Measurements from ENCODE around the gene FAM171A1. TPM values are rescaled to one million over a fixed set of nuclear protein-coding genes. Genes with fewer than 3 reads are reported as not detected.

FAM171A1 gene
- total and polyA plus RNA-seq, 7 experiments from 2014 or later = 3.2 to 14.5 (median 7.2) TPM

- POLR2A ChIA-PET = no interaction called here
- H3K4me1 Mint-ChIP-seq = peaks cover 4 to 12% (median 5%) of the 10 kb centered on the region in 7 donors
- Histone ChIP-seq H3K4me1 (ENCODE audit: control insufficient read depth in 2 of 2, insufficient read depth in 2 of 2, low read length in 2 of 2) (peaks cover 3 to 5% of the 10 kb centered on the region in 2 donors), H3K27me3 (ENCODE audit: control insufficient read depth in 2 of 2, insufficient read depth in 2 of 2, low read length in 2 of 2) (peaks cover 0 to 9% of the 10 kb centered on the region in 2 donors), H3K9me3 (ENCODE audit: control insufficient read depth in 2 of 3, low read length in 3 of 3) (no peaks in the 10 kb centered on the region), H3K4me3 (ENCODE audit: low read length) (no peak overlapping the region), H3K36me3 (ENCODE audit: control insufficient read depth in 2 of 3, insufficient read depth in 3 of 3, low read length in 3 of 3) (no peaks in the 10 kb centered on the region), H3K27ac (ENCODE audit: low read depth, low read length) (no peak overlapping the region)
- ATAC-seq (no peak), DNase-seq (no peak)
- H3K36me3 Mint-ChIP-seq = peaks cover 0 to 7% (median 0%) of the 10 kb centered on the region in 5 donors
- CTCF ChIA-PET = interaction anchor here (0.7 kb wide), 2 partner anchors 9 to 19 kb away, joined by 3 read pairs; no protein-coding TSS in a partner anchor
- no peaks in the 10 kb centered on the region for H3K9me3 Mint-ChIP-seq
- no peak overlapping the region for H3K4me3 Mint-ChIP-seq
- H3K27me3 Mint-ChIP-seq = peaks cover 3 to 71% (median 7%) of the 10 kb centered on the region in 5 donors
- no peak overlapping the region for H3K27ac Mint-ChIP-seq
- intact Hi-C loops (cut with micrococcal nuclease) = loop anchor here in 1 of 2 donors (5.0 kb wide), 1 partner anchor 226 kb away; no protein-coding TSS in a partner anchor
Observed at GRCh38 chr10:15368101-15368855, 2.8 kb downstream of the FAM171A1 start.

DNA sequence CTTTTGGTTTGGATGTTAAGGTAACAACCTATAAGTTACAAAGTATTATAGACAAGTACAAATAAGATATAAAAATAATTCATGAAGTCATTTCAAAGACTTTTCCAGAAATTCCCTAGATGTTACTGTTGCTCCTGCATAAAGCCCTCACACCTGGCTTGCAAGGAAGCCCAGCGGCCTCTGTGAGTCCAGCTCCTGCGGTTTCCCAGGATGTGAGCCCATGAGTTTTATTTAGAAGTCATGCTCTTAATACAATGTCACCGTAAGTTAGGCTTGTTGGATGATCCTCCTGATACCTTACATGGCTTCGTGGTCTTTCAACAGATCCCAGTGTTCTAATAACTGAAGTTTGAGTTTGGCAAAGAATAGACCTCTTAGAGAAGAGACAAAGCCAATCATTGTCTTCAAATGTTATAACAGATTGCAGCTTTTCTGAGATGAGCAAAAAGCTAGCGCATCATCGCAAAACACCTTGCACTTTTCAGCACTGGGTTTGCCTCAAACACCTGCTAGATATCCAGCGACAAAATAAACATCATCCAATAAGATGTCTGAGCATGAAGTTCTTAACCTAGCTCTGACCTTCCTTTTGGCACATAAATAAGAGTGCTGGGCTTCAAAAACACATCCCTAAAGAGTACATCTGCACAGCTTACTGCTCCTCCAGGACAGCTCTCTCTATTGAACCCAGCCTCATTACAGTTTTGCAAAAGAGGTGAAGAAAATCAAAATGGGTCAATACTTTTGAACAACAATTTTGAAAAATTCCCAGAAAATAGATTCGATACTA lies 3.6 kb downstream of the FAM171A1 start:
- H3K27me3 ChIP-seq (ENCODE audit: control insufficient read depth in 2 of 2, insufficient read depth in 2 of 2, low read length in 2 of 2) = peaks cover 0 to 9% of the 10 kb centered on the region in 2 donors
- CTCF ChIA-PET = interaction anchor here (0.7 kb wide), 1 partner anchor 20 kb away, joined by 3 read pairs; no protein-coding TSS in a partner anchor
- POLR2A ChIA-PET = no interaction called here
- H3K27ac Mint-ChIP-seq = no peak overlapping the region
- H3K36me3 Mint-ChIP-seq = peaks cover 0 to 7% (median 4%) of the 10 kb centered on the region in 5 donors
- H3K4me3 Mint-ChIP-seq = no peak overlapping the region
- no peaks in the 10 kb centered on the region for H3K36me3 ChIP-seq (ENCODE audit: control insufficient read depth in 2 of 3, insufficient read depth in 3 of 3, low read length in 3 of 3)
- no peak overlapping the region for H3K27ac ChIP-seq (ENCODE audit: low read depth, low read length)
- peaks cover 4 to 12% (median 5%) of the 10 kb centered on the region in 7 donors for H3K4me1 Mint-ChIP-seq
- peaks cover 3 to 5% of the 10 kb centered on the region in 2 donors for H3K4me1 ChIP-seq (ENCODE audit: control insufficient read depth in 2 of 2, insufficient read depth in 2 of 2, low read length in 2 of 2)
- H3K4me3 ChIP-seq (ENCODE audit: low read length) = no peak overlapping the region
- DNase-seq (no peak), ATAC-seq (no peak)
- peaks cover 0 to 5% (median 0%) of the 10 kb centered on the region in 11 donors for H3K9me3 Mint-ChIP-seq
- H3K27me3 Mint-ChIP-seq = peaks cover 7 to 69% (median 12%) of the 10 kb centered on the region in 5 donors
- intact Hi-C loops (cut with micrococcal nuclease) = loop anchor here in 1 of 2 donors (5.0 kb wide), 1 partner anchor 225 kb away; no protein-coding TSS in a partner anchor
- no peaks in the 10 kb centered on the region for H3K9me3 ChIP-seq (ENCODE audit: control insufficient read depth in 2 of 3, low read length in 3 of 3)

- peaks cover 0 to 5% (median 0%) of the 10 kb centered on the region in 11 donors for H3K9me3 Mint-ChIP-seq
Observed at GRCh38 chr10:15365692-15366091, 5.4 kb downstream of the FAM171A1 start.

DNA sequence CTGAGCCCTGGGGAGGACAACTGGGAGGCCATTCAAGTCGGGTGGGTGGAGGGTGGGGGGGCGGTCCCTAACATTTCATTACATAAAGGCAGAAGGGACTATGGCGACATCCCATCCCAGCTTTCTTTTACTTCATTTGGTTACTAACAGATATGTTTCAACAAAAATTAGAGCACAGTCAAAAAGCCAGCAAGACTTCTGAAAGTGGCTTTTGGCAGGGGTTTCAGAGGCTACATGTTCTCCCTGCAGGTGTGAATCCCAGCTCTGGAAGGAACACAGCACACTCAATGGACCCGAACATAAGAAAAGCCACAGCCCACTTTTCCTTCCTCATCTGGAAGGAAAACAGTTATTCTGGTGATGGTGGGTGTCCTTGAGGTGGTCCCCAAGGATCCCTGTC lies 7.1 kb downstream of the FAM171A1 start:
- peaks cover 0 to 7% (median 4%) of the 10 kb centered on the region in 5 donors for H3K36me3 Mint-ChIP-seq
- H3K4me1 ChIP-seq (ENCODE audit: control insufficient read depth in 2 of 2, insufficient read depth in 2 of 2, low read length in 2 of 2) = no peaks in the 10 kb centered on the region
- no peak overlapping the region for H3K27ac Mint-ChIP-seq
- H3K4me3 Mint-ChIP-seq = no peak overlapping the region
- H3K9me3 ChIP-seq (ENCODE audit: control insufficient read depth in 2 of 3, low read length in 3 of 3) = no peaks in the 10 kb centered on the region
- H3K27me3 Mint-ChIP-seq = peaks cover 6 to 65% (median 8%) of the 10 kb centered on the region in 5 donors
- peaks cover 0 to 4% (median 4%) of the 10 kb centered on the region in 7 donors for H3K4me1 Mint-ChIP-seq
- H3K9me3 Mint-ChIP-seq = peaks cover 0 to 5% (median 0%) of the 10 kb centered on the region in 11 donors
- H3K4me3 ChIP-seq (ENCODE audit: low read length) = no peak overlapping the region
- CTCF ChIA-PET = no interaction called here
- H3K27ac ChIP-seq (ENCODE audit: low read depth, low read length) = no peak overlapping the region
- H3K27me3 ChIP-seq (ENCODE audit: control insufficient read depth in 2 of 2, insufficient read depth in 2 of 2, low read length in 2 of 2) = no peaks in the 10 kb centered on the region
- no peak for ATAC-seq
- no peak for DNase-seq
- POLR2A ChIA-PET = no interaction called here
- intact Hi-C loops (cut with micrococcal nuclease) = no loop called here
- H3K36me3 ChIP-seq (ENCODE audit: control insufficient read depth in 2 of 3, insufficient read depth in 3 of 3, low read length in 3 of 3) = no peaks in the 10 kb centered on the region

More at GRCh38 chr10:15365692-15366091, 5.4 kb downstream of the FAM171A1 start:
- POLR2A ChIA-PET = no interaction called here
- Histone ChIP-seq H3K27ac (ENCODE audit: low read depth, low read length) (no peak overlapping the region), H3K4me1 (ENCODE audit: control insufficient read depth in 2 of 2, insufficient read depth in 2 of 2, low read length in 2 of 2) (no peaks in the 10 kb centered on the region), H3K36me3 (ENCODE audit: control insufficient read depth in 2 of 3, insufficient read depth in 3 of 3, low read length in 3 of 3) (no peaks in the 10 kb centered on the region), H3K27me3 (ENCODE audit: control insufficient read depth in 2 of 2, insufficient read depth in 2 of 2, low read length in 2 of 2) (no peaks in the 10 kb centered on the region), H3K9me3 (ENCODE audit: control insufficient read depth in 2 of 3, low read length in 3 of 3) (no peaks in the 10 kb centered on the region), H3K4me3 (ENCODE audit: low read length) (no peak overlapping the region)
- Mint-ChIP-seq H3K27ac (no peak overlapping the region), H3K4me3 (no peak overlapping the region), H3K4me1 (peaks cover 4 to 14% (median 7%) of the 10 kb centered on the region in 7 donors), H3K27me3 (peaks cover 6 to 70% (median 8%) of the 10 kb centered on the region in 5 donors), H3K36me3 (peaks cover 0 to 7% (median 4%) of the 10 kb centered on the region in 5 donors)
- ATAC-seq (no peak), DNase-seq (no peak)
- CTCF ChIA-PET = no interaction called here
- intact Hi-C loops (cut with micrococcal nuclease) = loop anchor here in 1 of 2 donors (5.0 kb wide), 1 partner anchor 223 kb away; no protein-coding TSS in a partner anchor

DNA sequence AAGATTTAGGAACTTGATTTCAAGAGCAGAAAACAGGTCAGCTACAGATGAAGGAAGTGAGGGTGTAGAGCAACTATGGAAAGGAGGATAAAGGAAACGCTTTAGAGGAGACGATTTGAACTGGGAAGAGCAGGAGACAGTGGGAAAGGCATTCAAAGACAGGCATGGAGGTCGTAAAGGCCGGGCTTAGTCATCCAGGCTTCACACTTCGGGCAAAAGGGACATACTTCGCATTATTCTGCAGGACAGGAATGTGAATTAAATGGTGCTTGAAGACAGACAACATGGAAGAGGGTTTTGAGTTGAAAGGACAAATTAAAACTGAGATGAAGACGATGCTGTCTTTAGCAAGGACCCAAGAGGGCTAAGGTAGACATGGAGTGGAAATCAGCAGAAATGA lies 8.1 kb downstream of the FAM171A1 start:
- H3K9me3 ChIP-seq (ENCODE audit: control insufficient read depth in 2 of 3, low read length in 3 of 3) = no peaks in the 10 kb centered on the region
- H3K36me3 ChIP-seq (ENCODE audit: control insufficient read depth in 2 of 3, insufficient read depth in 3 of 3, low read length in 3 of 3) = no peaks in the 10 kb centered on the region
- peaks cover 4 to 57% (median 7%) of the 10 kb centered on the region in 5 donors for H3K27me3 Mint-ChIP-seq
- H3K27ac ChIP-seq (ENCODE audit: low read depth, low read length) = no peak overlapping the region
- no peak overlapping the region for H3K4me3 ChIP-seq (ENCODE audit: low read length)
- no peak for ATAC-seq
- intact Hi-C loops (cut with micrococcal nuclease) = no loop called here
- H3K4me1 Mint-ChIP-seq = peaks cover 0 to 4% (median 2%) of the 10 kb centered on the region in 7 donors
- H3K4me1 ChIP-seq (ENCODE audit: control insufficient read depth in 2 of 2, insufficient read depth in 2 of 2, low read length in 2 of 2) = no peaks in the 10 kb centered on the region
- ChIA-PET CTCF (interaction anchor here (0.6 kb wide), 1 partner anchor 1004 kb away, joined by 4 read pairs; no protein-coding TSS in a partner anchor), POLR2A (no interaction called here)
- peaks cover 0 to 7% (median 4%) of the 10 kb centered on the region in 5 donors for H3K36me3 Mint-ChIP-seq
- H3K27me3 ChIP-seq (ENCODE audit: control insufficient read depth in 2 of 2, insufficient read depth in 2 of 2, low read length in 2 of 2) = no peaks in the 10 kb centered on the region
- peaks cover 0 to 5% (median 0%) of the 10 kb centered on the region in 11 donors for H3K9me3 Mint-ChIP-seq
- H3K4me3 Mint-ChIP-seq = no peak overlapping the region
- no peak for DNase-seq
- no peak overlapping the region for H3K27ac Mint-ChIP-seq

GRCh38 chr10:15361131-15361530 lies 10.0 kb downstream of the FAM171A1 start:
- Mint-ChIP-seq H3K27me3 (peaks cover 4 to 52% (median 7%) of the 10 kb centered on the region in 5 donors), H3K36me3 (peaks cover 0 to 7% (median 4%) of the 10 kb centered on the region in 5 donors), H3K27ac (no peak overlapping the region), H3K9me3 (peaks cover 0 to 5% (median 0%) of the 10 kb centered on the region in 11 donors), H3K4me1 (peaks cover 0 to 4% (median 2%) of the 10 kb centered on the region in 7 donors), H3K4me3 (peak overlapping the region in 1 of 10 donors; percentile 6)
- Histone ChIP-seq H3K27me3 (ENCODE audit: control insufficient read depth in 2 of 2, insufficient read depth in 2 of 2, low read length in 2 of 2) (no peaks in the 10 kb centered on the region), H3K4me3 (ENCODE audit: low read length) (no peak overlapping the region), H3K36me3 (ENCODE audit: control insufficient read depth in 2 of 3, insufficient read depth in 3 of 3, low read length in 3 of 3) (no peaks in the 10 kb centered on the region), H3K27ac (ENCODE audit: low read depth, low read length) (no peak overlapping the region), H3K4me1 (ENCODE audit: control insufficient read depth in 2 of 2, insufficient read depth in 2 of 2, low read length in 2 of 2) (no peaks in the 10 kb centered on the region), H3K9me3 (ENCODE audit: control insufficient read depth in 2 of 3, low read length in 3 of 3) (no peaks in the 10 kb centered on the region)
- CTCF ChIA-PET = no interaction called here
- DNase-seq (no peak), ATAC-seq (peak; percentile 46)
- intact Hi-C loops (cut with micrococcal nuclease) = no loop called here
- POLR2A ChIA-PET = interaction anchor here (0.6 kb wide), 1 partner anchor 17 kb away, joined by 5 read pairs; no protein-coding TSS in a partner anchor
